ENCODE data around the gene AVEN. TPM values are rescaled to one million over a fixed set of nuclear protein-coding genes. Genes with fewer than 3 reads are reported as not detected.

AVEN gene, protein sequence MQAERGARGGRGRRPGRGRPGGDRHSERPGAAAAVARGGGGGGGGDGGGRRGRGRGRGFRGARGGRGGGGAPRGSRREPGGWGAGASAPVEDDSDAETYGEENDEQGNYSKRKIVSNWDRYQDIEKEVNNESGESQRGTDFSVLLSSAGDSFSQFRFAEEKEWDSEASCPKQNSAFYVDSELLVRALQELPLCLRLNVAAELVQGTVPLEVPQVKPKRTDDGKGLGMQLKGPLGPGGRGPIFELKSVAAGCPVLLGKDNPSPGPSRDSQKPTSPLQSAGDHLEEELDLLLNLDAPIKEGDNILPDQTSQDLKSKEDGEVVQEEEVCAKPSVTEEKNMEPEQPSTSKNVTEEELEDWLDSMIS
- total RNA-seq (10 to 100 TPM; 18.1 to 31.2 TPM), polyA plus RNA-seq (10 to 100 TPM; 22.8 to 58.7 TPM)
- long read RNA-seq, donor 1, partial matches to known transcripts = 1 of 7 reads
- long read RNA-seq, donor 1, other reads (novel, unspliced or antisense) = 5 of 7 reads
- long read RNA-seq, donor 2, transcript AVEN-201 (6 exons, 1,605 nt) = major isoform, 19 of 26 reads
- long read RNA-seq, donor 2, partial matches to known transcripts = 0 of 26 reads
- long read RNA-seq, donor 2, other reads (novel, unspliced or antisense) = 7 of 26 reads

DNA sequence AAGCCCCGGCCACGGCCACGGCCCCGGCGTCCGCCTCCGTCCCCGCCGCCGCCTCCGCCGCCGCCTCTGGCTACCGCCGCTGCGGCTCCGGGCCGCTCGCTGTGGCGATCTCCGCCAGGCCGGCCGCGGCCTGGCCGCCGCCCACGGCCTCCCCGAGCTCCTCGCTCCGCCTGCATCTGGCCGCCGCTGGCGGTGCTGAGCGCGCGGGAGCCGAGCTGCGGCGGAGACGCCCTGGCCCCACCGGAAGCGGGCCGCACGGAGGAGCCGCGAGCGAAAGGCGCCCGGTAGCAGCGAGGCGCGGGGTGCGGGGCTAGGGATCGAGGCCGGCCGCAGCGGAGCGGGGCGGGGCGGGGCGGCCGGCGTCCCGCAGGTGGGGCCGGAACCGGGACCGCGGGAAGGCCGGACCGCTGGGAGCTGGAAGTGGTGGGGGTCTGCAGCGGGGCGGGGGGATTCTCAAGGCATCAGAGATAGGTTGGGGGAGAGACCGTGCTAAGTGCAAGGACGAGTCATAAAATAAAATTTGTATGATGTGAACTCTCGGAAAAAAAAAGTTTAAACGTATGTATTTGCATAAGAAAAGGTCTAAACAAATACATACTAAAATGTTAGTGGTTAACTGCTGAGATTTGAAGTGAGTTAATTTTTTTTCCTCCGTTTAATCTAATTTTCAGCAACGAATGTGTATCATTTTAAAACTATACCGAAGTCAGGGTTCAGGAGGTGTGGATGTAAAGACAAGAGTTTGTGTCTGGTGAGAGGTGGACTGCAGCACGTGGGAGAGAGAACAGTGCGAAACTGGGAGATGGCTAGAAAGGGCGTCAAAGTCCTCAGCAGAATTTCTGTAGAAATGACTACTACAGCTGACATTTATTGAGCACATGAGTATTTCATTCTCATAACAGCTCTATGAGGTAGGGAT lies at the start of gene AVEN:
Gene AVEN, minus strand, starts transcription at position 334 of the 919 bp plus-strand sequence. Its CDS starts 158 bp downstream, at position 176.
- peak within 1 kb of the TSS; percentile 94 to 98 for H3K27ac ChIP-seq (ENCODE audit: low read depth in 1 of 2, low read length in 2 of 2)
- no peaks in the 10 kb centered on the region for H3K27me3 ChIP-seq (ENCODE audit: control insufficient read depth in 1 of 2, insufficient read depth in 2 of 2, low read length in 1 of 2)
- H3K9me3 ChIP-seq (ENCODE audit: control insufficient read depth, low read length) = no peaks in the 10 kb centered on the region
- 1% methylated on average over 57 to 82 of the region's 82 CpGs for WGBS, 2 donors
- intact Hi-C loops (cut with DNase I) = no loop called here
- ATAC-seq (ENCODE audit: low FRiP score) (peak; percentile 77), DNase-seq (peak; percentile 70 to 85)
- H3K4me1 ChIP-seq (ENCODE audit: control insufficient read depth in 1 of 2, insufficient read depth in 2 of 2, low read length in 2 of 2) = peaks cover 3 to 4% of the 10 kb centered on the region in 2 donors
- peak within 1 kb of the TSS; percentile 64 to 96 for H3K4me3 ChIP-seq (ENCODE audit: low read length in 2 of 2)
- H3K36me3 ChIP-seq (ENCODE audit: control insufficient read depth in 1 of 2, insufficient read depth in 2 of 2, low read length in 1 of 2) = no peaks in the 10 kb centered on the region

DNA sequence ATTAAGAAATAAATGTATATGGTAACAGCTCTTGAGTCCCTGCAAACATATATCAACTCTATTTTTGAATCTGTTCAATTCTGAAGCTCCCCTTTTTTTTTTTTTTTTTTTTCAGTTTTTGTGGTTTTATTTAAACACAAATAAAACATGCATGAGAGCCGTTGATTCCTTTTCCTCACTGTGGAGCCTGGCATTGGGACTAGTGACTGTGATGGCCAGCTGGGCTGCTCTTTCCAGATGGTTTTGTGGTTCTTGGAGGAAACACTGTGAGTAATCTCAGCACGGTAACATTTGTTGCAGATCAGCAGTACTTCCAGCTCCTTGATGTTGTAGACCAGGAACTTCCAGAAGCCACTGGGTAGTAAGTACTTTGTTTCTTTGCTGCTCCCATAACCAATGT lies 46.7 kb upstream of the AVEN start:
- whole genome bisulfite sequencing, 2 donors = 49 to 56% methylated on average over 2 of the region's 2 CpGs
- peaks cover 0 to 5% of the 10 kb centered on the region in 2 donors for H3K36me3 ChIP-seq (ENCODE audit: control insufficient read depth in 1 of 2, insufficient read depth in 2 of 2, low read length in 1 of 2)
- DNase-seq (no peak), ATAC-seq (ENCODE audit: low FRiP score) (no peak)
- H3K27me3 ChIP-seq (ENCODE audit: control insufficient read depth in 1 of 2, insufficient read depth in 2 of 2, low read length in 1 of 2) = no peaks in the 10 kb centered on the region
- H3K4me3 ChIP-seq (ENCODE audit: low read length in 2 of 2) = no peak overlapping the region
- intact Hi-C loops (cut with DNase I) = no loop called here
- no peaks in the 10 kb centered on the region for H3K4me1 ChIP-seq (ENCODE audit: control insufficient read depth in 1 of 2, insufficient read depth in 2 of 2, low read length in 2 of 2)
- H3K9me3 ChIP-seq (ENCODE audit: control insufficient read depth, low read length) = no peaks in the 10 kb centered on the region
- no peak overlapping the region for H3K27ac ChIP-seq (ENCODE audit: low read depth in 1 of 2, low read length in 2 of 2)

DNA sequence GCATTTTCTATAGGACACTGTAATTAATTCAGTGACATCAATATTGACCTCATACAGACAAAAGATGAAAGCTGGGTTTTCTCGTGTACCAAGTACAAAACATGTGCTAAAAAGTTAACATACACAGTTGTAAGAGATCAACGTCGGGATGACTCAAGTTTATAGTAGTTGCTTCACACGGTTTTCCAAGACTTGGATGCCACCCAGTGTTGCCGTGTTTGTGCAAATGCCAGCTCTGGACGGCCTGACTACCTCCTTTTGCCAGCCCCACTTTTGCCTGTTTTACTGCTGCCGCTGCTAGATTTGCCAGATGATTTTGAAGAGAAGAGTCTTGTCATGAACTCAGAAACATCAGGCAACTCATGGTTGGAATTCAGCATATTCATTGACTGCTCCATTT lies 45.1 kb upstream of the AVEN start:
- WGBS, 2 donors = 15 to 19% methylated on average over 7 of the region's 7 CpGs
- Histone ChIP-seq H3K36me3 (ENCODE audit: control insufficient read depth in 1 of 2, insufficient read depth in 2 of 2, low read length in 1 of 2) (peaks cover 0 to 5% of the 10 kb centered on the region in 2 donors), H3K27ac (ENCODE audit: low read depth in 1 of 2, low read length in 2 of 2) (no peak overlapping the region), H3K9me3 (ENCODE audit: control insufficient read depth, low read length) (no peaks in the 10 kb centered on the region), H3K27me3 (ENCODE audit: control insufficient read depth in 1 of 2, insufficient read depth in 2 of 2, low read length in 1 of 2) (no peaks in the 10 kb centered on the region), H3K4me1 (ENCODE audit: control insufficient read depth in 1 of 2, insufficient read depth in 2 of 2, low read length in 2 of 2) (no peaks in the 10 kb centered on the region), H3K4me3 (ENCODE audit: low read length in 2 of 2) (no peak overlapping the region)
- intact Hi-C loops (cut with DNase I) = no loop called here
- DNase-seq (no peak), ATAC-seq (ENCODE audit: low FRiP score) (no peak)

DNA sequence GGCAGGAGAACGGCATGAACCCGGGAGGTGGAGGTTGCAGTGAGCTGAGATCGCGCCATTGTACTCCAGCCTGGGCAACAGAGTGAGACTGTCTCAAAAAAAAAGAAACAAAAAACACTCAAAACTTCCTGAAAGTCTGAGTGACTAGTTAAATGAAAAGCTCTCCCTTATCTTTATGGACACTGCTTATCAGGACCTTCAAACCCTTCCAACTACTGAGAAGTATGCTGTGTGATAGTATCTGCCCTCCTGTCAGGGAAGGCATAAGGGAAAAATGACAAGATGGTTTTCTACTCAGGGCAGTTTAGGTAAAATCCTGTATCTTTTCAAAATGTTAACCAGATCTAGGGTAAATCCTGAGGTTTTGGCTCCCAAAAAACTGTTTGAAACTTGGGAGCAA lies 40.9 kb upstream of the AVEN start:
- no peak overlapping the region for H3K4me3 ChIP-seq (ENCODE audit: low read length in 2 of 2)
- H3K27ac ChIP-seq (ENCODE audit: low read depth in 1 of 2, low read length in 2 of 2) = no peak overlapping the region
- intact Hi-C loops (cut with DNase I) = no loop called here
- no peaks in the 10 kb centered on the region for H3K4me1 ChIP-seq (ENCODE audit: control insufficient read depth in 1 of 2, insufficient read depth in 2 of 2, low read length in 2 of 2)
- WGBS, 2 donors = 87 to 96% methylated on average over 4 of the region's 4 CpGs
- no peak for ATAC-seq (ENCODE audit: low FRiP score)
- no peaks in the 10 kb centered on the region for H3K27me3 ChIP-seq (ENCODE audit: control insufficient read depth in 1 of 2, insufficient read depth in 2 of 2, low read length in 1 of 2)
- no peak for DNase-seq
- H3K9me3 ChIP-seq (ENCODE audit: control insufficient read depth, low read length) = no peaks in the 10 kb centered on the region
- H3K36me3 ChIP-seq (ENCODE audit: control insufficient read depth in 1 of 2, insufficient read depth in 2 of 2, low read length in 1 of 2) = no peaks in the 10 kb centered on the region

DNA sequence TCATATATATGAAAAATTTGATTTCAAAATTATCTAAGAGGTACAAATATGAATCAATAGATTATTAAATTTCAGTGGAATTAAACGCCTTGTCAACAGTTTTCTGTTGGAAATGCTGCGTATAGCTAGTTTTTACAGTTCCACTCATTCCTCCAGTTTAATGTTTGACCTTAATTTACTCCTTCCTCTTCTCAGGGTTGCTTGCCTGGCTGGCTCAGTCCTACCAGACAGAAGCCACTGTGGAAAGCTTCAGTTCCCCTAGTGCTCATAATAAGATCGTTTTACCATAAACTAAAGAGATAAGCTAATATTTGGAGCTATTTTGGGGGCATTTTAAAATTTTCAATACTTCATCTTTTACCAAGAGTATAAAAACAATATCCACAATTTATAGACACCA lies 39.9 kb upstream of the AVEN start:
- DNase-seq = no peak
- no peak for ATAC-seq (ENCODE audit: low FRiP score)
- Histone ChIP-seq H3K36me3 (ENCODE audit: control insufficient read depth in 1 of 2, insufficient read depth in 2 of 2, low read length in 1 of 2) (no peaks in the 10 kb centered on the region), H3K4me1 (ENCODE audit: control insufficient read depth in 1 of 2, insufficient read depth in 2 of 2, low read length in 2 of 2) (no peaks in the 10 kb centered on the region), H3K27me3 (ENCODE audit: control insufficient read depth in 1 of 2, insufficient read depth in 2 of 2, low read length in 1 of 2) (no peaks in the 10 kb centered on the region), H3K9me3 (ENCODE audit: control insufficient read depth, low read length) (no peaks in the 10 kb centered on the region), H3K4me3 (ENCODE audit: low read length in 2 of 2) (no peak overlapping the region), H3K27ac (ENCODE audit: low read depth in 1 of 2, low read length in 2 of 2) (no peak overlapping the region)
- 86 to 87% methylated on average over 3 of the region's 3 CpGs for WGBS, 2 donors
- intact Hi-C loops (cut with DNase I) = no loop called here

DNA sequence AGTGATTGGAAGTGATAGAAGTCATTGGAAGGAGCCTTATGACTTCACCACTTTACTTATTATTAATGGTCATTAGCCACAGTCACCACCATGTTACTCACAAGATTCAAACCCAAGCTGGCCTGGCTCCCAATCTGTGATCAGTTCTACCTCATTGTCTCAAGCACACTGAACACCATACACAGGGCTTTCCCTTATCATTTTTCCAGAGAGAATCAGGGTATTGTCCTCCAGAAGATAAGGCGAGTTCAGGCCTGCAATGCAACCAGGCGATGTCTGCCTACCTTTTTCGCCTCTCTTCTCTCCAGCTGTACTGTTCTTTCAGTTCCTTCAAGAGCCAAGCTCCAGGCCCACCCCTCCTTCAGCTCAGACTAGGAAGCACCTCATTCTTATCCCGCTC lies 37.8 kb upstream of the AVEN start:
- Histone ChIP-seq H3K36me3 (ENCODE audit: control insufficient read depth in 1 of 2, insufficient read depth in 2 of 2, low read length in 1 of 2) (no peaks in the 10 kb centered on the region), H3K9me3 (ENCODE audit: control insufficient read depth, low read length) (no peaks in the 10 kb centered on the region), H3K4me1 (ENCODE audit: control insufficient read depth in 1 of 2, insufficient read depth in 2 of 2, low read length in 2 of 2) (no peaks in the 10 kb centered on the region), H3K27ac (ENCODE audit: low read depth in 1 of 2, low read length in 2 of 2) (no peak overlapping the region), H3K27me3 (ENCODE audit: control insufficient read depth in 1 of 2, insufficient read depth in 2 of 2, low read length in 1 of 2) (no peaks in the 10 kb centered on the region), H3K4me3 (ENCODE audit: low read length in 2 of 2) (no peak overlapping the region)
- no peak for ATAC-seq (ENCODE audit: low FRiP score)
- intact Hi-C loops (cut with DNase I) = no loop called here
- 95 to 98% methylated on average over 4 of the region's 4 CpGs for WGBS, 2 donors
- no peak for DNase-seq

DNA sequence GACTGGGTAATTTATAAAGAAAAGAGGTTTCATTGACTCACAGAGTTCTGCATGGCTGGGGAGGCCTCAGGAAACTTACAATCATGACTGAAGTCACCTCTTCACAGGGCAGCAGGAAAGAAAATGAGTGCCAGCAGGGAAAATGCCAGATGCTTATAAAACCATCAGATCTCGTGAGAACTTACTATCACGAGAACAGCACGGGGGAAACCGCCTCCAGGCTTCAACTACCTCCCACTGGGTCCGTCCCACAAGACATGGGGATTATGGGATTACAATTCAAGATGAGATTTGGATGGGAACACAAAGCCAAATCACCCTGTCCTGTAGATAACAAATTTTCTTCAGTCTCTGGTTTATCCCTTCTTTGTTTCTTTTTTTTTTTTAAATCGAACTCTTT lies 31.0 kb upstream of the AVEN start:
- H3K36me3 ChIP-seq (ENCODE audit: control insufficient read depth in 1 of 2, insufficient read depth in 2 of 2, low read length in 1 of 2) = no peaks in the 10 kb centered on the region
- DNase-seq = no peak
- WGBS, 2 donors = 74 to 77% methylated on average over 6 of the region's 6 CpGs
- H3K27ac ChIP-seq (ENCODE audit: low read depth in 1 of 2, low read length in 2 of 2) = no peak overlapping the region
- H3K27me3 ChIP-seq (ENCODE audit: control insufficient read depth in 1 of 2, insufficient read depth in 2 of 2, low read length in 1 of 2) = no peaks in the 10 kb centered on the region
- intact Hi-C loops (cut with DNase I) = no loop called here
- H3K9me3 ChIP-seq (ENCODE audit: control insufficient read depth, low read length) = no peaks in the 10 kb centered on the region
- H3K4me1 ChIP-seq (ENCODE audit: control insufficient read depth in 1 of 2, insufficient read depth in 2 of 2, low read length in 2 of 2) = no peaks in the 10 kb centered on the region
- ATAC-seq (ENCODE audit: low FRiP score) = no peak
- H3K4me3 ChIP-seq (ENCODE audit: low read length in 2 of 2) = no peak overlapping the region

DNA sequence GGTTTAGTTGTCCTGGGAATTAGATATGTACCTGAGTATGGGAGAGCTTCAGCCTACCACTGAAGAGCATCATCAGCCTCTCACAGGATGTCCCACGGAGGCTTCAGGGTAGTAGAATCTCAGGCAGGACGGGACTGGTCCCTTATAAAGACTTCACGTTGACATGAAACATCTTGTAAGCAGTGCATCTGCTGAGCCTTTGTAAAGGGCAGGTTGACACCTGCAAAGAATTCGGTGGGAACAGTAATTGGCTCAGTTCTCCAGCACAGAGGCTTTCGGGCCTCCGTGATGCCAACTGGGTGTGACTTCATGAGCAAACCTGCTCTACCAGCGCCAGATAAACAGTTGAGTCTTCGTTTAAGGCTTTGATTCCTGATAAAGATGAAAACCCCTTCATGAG lies 26.9 kb upstream of the AVEN start:
- Histone ChIP-seq H3K9me3 (ENCODE audit: control insufficient read depth, low read length) (no peaks in the 10 kb centered on the region), H3K36me3 (ENCODE audit: control insufficient read depth in 1 of 2, insufficient read depth in 2 of 2, low read length in 1 of 2) (no peaks in the 10 kb centered on the region), H3K27ac (ENCODE audit: low read depth in 1 of 2, low read length in 2 of 2) (no peak overlapping the region), H3K4me1 (ENCODE audit: control insufficient read depth in 1 of 2, insufficient read depth in 2 of 2, low read length in 2 of 2) (no peaks in the 10 kb centered on the region), H3K4me3 (ENCODE audit: low read length in 2 of 2) (no peak overlapping the region), H3K27me3 (ENCODE audit: control insufficient read depth in 1 of 2, insufficient read depth in 2 of 2, low read length in 1 of 2) (no peaks in the 10 kb centered on the region)
- DNase-seq (no peak), ATAC-seq (ENCODE audit: low FRiP score) (no peak)
- 83 to 86% methylated on average over 8 of the region's 8 CpGs for WGBS, 2 donors
- intact Hi-C loops (cut with DNase I) = no loop called here
